ENCODE results near the gene ZSWIM6. TPM values are rescaled to one million over a fixed set of nuclear protein-coding genes. Genes with fewer than 3 reads are reported as not detected.

Gene ZSWIM6
- total and polyA plus RNA-seq, 2 experiments from 2014 or later = 3.9 to 6.0 TPM

DNA sequence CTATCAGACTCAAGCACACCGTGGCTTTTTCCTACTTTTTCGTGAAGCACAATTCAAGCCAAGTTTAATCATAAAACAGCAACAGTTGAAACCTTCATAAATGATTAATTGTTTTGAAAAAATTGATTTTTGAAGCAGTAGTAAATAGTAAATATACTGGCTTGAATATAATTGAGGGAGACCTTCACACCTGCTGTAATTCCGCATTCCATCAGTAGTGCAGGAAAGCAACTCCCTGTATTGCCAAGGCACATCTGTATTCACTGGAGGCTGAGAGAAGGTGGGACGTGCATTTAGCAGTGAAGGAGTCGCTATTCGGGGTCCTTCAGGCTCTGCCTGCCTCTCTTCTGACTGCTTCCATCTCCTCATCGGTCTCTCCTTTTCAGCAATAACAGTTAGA is 203.8 kb downstream of the ZSWIM6 start:
- H3K36me3 ChIP-seq (ENCODE audit: insufficient read depth) = no peaks in the 10 kb centered on the region

More for the DNA sequence above, 203.8 kb downstream of the ZSWIM6 start:
- no peak overlapping the region for H3K4me3 Mint-ChIP-seq
- H3K36me3 Mint-ChIP-seq (ENCODE audit: low read depth) = peaks cover 20% of the 10 kb centered on the region; the same call in 2 of the 3 replicates
- peaks cover 2% of the 10 kb centered on the region for H3K27me3 Mint-ChIP-seq (ENCODE audit: insufficient read depth, low read depth, poor library complexity)
- Histone ChIP-seq H2AFZ (no peak overlapping the region), H3K4me3 (no peak overlapping the region), H3K9me2 (ENCODE audit: insufficient read depth) (no peaks in the 10 kb centered on the region), H3K4me2 (no peak overlapping the region), H3F3A (replicated peaks; ENCODE audit: low read depth) (no peaks in the 10 kb centered on the region), H4K20me1 (replicated peaks; ENCODE audit: insufficient read depth) (no peaks in the 10 kb centered on the region), H3K27ac (ENCODE audit: low read depth) (no peak overlapping the region), H3K27me3 (ENCODE audit: insufficient read depth) (no peaks in the 10 kb centered on the region), H3K4me1 (ENCODE audit: insufficient read depth) (no peaks in the 10 kb centered on the region), H3K79me2 (replicated peaks; ENCODE audit: insufficient read depth) (no peaks in the 10 kb centered on the region)
- no peak overlapping the region for H3K27ac Mint-ChIP-seq
- no peaks in the 10 kb centered on the region for H3K4me1 Mint-ChIP-seq
- TF ChIP-seq STAT1 (IDR thresholded peaks at IDR 0.05; ENCODE audit: unreplicated experiment) (no peak), CTCF (conservative IDR thresholded peaks at IDR 0.05; ENCODE audit: low read depth in 2 of 2) (no peak), CREB1 (CRISPR knock-in tag; IDR thresholded peaks at IDR 0.05; ENCODE audit: low read depth) (no peak), ZNF331 (CRISPR knock-in tag; IDR thresholded peaks at IDR 0.05; ENCODE audit: low read depth) (no peak), EZH2phosphoT487 (IDR thresholded peaks at IDR 0.05; ENCODE audit: unreplicated experiment) (no peak), ZNF114 (CRISPR knock-in tag; IDR thresholded peaks at IDR 0.05) (no peak), ZNF462 (CRISPR knock-in tag; IDR thresholded peaks at IDR 0.05) (no peak), NANOG (IDR thresholded peaks at IDR 0.05; ENCODE audit: borderline replicate concordance) (no peak), JUNB (IDR thresholded peaks at IDR 0.05; ENCODE audit: unreplicated experiment) (no peak), POLR2AphosphoS5 (IDR thresholded peaks at IDR 0.05; ENCODE audit: low read depth) (no peak), EZH2 (IDR thresholded peaks at IDR 0.05; ENCODE audit: low read depth, unreplicated experiment) (no peak)
- TF ChIP-seq, protein P1, sequence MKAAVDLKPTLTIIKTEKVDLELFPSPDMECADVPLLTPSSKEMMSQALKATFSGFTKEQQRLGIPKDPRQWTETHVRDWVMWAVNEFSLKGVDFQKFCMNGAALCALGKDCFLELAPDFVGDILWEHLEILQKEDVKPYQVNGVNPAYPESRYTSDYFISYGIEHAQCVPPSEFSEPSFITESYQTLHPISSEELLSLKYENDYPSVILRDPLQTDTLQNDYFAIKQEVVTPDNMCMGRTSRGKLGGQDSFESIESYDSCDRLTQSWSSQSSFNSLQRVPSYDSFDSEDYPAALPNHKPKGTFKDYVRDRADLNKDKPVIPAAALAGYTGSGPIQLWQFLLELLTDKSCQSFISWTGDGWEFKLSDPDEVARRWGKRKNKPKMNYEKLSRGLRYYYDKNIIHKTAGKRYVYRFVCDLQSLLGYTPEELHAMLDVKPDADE (IDR thresholded peaks at IDR 0.05) = no peak
- TF ChIP-seq, protein P2, sequence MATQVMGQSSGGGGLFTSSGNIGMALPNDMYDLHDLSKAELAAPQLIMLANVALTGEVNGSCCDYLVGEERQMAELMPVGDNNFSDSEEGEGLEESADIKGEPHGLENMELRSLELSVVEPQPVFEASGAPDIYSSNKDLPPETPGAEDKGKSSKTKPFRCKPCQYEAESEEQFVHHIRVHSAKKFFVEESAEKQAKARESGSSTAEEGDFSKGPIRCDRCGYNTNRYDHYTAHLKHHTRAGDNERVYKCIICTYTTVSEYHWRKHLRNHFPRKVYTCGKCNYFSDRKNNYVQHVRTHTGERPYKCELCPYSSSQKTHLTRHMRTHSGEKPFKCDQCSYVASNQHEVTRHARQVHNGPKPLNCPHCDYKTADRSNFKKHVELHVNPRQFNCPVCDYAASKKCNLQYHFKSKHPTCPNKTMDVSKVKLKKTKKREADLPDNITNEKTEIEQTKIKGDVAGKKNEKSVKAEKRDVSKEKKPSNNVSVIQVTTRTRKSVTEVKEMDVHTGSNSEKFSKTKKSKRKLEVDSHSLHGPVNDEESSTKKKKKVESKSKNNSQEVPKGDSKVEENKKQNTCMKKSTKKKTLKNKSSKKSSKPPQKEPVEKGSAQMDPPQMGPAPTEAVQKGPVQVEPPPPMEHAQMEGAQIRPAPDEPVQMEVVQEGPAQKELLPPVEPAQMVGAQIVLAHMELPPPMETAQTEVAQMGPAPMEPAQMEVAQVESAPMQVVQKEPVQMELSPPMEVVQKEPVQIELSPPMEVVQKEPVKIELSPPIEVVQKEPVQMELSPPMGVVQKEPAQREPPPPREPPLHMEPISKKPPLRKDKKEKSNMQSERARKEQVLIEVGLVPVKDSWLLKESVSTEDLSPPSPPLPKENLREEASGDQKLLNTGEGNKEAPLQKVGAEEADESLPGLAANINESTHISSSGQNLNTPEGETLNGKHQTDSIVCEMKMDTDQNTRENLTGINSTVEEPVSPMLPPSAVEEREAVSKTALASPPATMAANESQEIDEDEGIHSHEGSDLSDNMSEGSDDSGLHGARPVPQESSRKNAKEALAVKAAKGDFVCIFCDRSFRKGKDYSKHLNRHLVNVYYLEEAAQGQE (IDR thresholded peaks at IDR 0.05; ENCODE audit: unreplicated experiment) = no peak
- DNase-seq (ENCODE audit: low spot score) (peak; percentile 10), ATAC-seq (no peak; the same call in 2 of the 3 replicates)
- no peaks in the 10 kb centered on the region for H3K9me3 Mint-ChIP-seq

All from GM23338 (cell line).